HG03521 (cell line): ENCODE measurements around the gene CHDH.

Source experiments
- ATAC-seq: cut with Tn5 transposase; IDR thresholded peaks from one replicate; pipeline ENCODE4 v1.9.1; 2021; ENCODE audit warnings: mild to moderate bottlenecking, moderate library complexity; ENCODE audit not compliant: unreplicated experiment

CHDH gene

DNA sequence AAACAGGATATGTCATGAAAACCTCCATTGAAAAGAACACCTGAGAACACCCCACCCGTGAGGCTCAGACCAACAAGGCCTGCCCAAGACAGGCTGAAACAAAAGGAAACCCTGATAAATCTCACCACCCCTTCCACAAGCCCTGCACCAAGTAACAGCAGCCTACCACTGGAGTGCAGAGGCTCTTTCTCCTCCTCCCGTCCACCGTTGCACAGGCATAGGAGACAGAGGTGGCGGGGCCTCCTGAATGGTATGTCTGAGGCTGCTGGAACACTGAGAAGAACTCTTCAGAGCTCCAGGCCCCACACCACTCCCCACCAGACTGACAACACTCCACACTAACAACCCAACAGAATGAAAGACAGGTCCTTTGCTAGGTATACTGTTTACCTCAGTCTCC, 21.4 kb downstream of the CHDH start:
- no peak for ATAC-seq

DNA sequence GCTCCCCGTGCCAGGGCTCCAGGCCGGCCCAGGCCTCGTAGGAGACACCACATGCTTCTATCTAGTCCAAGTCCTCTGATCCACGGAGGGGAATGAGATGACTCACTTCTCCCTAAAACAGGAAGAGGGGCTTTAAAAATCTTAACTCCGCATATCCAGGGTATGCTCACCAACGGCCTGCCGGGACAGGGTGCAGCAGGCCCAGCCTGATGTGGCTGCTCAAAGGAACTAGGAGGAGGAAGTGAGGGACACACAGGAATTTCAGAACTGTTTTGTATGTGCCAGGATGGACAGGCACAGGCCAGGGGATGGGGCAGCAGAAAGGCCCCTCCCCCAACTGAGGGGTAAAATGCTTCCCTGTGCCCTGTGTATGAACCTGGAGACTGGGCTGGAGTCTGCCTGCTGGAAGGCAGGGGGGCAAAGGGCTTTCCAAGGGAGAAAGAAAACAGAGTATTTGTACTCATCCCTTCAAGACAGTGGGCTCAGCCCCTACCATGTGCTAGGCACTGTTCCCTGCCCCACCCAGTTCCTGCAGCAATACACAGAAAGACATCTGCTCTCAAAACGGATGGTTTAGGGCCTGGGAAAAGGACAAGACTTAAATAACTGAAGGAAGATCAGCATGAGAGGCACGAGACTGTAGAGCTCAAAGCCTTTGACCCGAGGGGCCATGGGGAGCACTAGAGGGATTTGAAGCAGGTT, 22.1 kb downstream of the CHDH start:
- ATAC-seq, result no peak

DNA sequence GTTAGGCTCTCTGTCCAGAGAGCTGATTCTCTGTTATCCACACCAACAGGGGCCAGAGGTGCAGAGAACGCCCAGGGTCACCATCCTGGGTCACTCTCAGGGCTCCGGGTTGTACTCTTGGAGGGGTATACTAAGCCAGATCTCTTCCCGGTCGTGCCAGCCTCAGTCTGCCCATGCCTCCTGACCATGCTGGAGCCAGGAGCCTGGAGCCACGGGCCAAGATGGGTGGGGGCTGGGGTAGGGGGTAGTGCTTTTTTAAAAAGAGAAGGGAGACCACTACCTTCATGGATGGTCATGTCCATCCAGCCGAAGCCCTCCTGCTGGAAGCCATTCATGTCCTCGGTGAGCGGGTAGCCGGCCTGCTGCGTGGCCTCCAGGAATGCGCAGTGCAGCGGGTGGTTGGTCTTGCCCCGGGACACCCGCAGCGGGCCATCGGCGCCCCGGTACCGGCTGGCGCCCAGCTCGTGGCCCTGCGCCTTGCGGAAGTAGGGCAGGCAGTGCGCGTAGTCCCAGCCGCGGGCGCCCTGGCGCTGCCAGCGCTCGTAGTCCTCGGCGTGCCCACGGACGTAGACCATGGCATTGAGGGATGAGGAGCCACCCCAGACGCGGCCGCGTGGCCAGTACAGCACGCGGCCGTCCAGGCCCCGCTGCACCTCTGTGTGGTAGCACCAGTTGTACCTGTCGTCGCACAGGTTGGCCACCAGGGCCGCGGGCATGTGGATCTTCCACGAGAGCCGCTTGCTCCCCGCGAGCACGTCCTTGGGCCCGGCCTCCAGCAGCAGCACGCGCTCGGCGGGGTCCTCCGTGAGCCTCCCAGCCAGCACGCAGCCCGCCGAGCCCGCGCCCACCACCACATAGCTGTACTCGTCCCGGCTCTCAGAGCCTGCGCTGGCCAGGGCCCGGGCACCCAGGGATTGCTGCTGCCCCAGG, 22.9 kb downstream of the CHDH start:
- no peak for ATAC-seq

DNA sequence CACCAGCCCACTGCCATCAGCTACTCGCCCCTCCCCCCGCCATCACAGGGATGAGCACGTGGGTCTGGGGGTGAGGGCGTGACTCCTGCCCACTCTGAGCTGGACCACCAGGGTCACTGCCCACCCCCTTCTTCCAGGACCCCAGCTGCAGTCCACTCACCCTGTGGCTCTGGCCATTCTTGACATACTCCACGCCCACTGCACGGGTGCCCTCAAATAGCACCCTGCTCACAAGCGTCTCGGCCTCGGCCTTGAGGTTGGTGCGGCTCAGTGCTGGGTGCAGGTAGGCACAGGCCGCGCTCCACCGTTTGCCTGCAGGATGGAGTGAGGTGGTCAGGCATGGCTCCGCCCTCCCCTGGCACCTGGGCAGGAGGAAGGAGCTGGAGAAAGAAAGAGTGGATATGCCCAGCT, 23.9 kb downstream of the CHDH start:
- no peak for ATAC-seq

DNA sequence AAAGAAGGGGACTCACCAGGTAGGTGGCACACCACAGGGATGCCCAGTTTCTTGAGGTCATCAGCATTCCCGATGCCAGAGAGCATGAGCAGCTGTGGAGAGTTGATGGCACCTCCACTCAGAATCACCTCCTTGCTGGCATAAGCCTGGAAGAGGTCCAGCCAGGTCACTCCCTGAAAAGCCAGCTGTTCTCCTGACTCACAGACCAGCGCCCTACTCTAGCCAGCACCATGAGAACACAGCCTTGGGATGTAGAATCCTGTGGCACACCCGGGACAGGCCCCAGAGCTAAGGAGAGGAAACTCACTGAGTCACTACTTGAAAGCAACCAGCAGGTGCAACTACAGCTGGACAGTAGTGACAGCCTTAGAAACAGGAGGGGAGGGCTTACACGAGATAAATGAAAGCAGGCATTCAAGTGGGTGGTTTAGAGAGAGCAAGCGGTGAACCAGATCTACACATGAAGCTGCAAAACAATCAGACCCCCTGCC, 24.5 kb downstream of the CHDH start:
- ATAC-seq, result no peak

DNA sequence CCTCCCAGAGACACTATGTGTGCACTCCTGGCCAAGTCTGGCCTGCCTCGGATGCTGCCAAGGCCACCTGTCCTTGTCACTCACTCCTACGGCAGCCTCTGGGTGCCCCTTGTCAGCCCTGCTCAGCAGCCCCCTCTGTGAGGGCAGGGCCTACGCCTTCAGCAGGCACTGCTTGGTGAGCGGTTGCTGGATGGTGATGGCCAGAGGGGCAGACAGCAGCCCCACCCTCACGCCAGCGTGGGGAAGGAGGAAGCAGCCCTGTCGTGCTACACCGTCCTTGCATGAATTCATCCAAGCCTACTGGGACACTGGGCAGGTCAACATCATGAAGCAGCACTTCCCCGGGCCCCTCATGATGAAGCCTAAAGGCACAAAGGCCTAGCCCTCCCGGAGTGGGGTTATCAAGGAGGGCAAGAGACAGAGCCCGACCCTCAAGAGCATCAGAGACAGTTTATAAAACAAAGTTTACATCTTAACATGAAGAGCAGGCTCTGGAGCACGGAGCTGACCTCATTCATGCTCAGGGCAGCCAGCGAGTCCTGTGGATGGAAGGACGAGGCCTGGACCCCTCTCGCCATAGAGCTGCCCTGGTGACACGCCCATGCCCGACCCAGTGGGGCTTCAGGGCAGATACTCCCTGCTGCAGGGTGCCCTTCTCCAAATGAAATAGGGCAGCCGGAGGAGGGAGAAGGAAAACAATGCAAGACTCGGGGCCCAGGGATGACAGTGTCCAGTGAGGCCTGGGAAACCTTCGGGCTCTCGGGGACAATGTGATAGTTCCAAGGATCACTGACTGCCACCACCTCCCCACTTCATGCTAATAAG, 25.3 kb downstream of the CHDH start:
- no peak for ATAC-seq

DNA sequence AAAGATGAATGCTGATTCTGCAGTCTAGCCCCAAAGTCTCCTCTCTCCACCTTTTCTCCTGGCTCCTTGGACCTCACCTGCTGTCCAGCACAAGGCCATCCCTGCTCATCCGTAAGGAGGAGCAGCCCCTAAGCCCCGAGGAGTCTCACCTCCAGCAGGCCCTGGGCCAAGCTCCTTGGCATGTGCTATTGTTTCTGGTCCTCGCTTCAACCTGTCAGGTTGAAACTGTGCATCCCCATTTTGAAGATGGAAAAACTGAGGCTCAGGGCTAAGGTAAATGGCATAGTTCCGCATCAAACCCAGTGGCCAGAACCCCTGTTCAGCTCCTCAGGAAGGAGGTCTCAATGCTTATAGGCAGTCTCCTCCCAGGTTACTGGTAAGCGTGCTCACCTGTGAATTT, 26.1 kb downstream of the CHDH start:
- no peak for ATAC-seq

DNA sequence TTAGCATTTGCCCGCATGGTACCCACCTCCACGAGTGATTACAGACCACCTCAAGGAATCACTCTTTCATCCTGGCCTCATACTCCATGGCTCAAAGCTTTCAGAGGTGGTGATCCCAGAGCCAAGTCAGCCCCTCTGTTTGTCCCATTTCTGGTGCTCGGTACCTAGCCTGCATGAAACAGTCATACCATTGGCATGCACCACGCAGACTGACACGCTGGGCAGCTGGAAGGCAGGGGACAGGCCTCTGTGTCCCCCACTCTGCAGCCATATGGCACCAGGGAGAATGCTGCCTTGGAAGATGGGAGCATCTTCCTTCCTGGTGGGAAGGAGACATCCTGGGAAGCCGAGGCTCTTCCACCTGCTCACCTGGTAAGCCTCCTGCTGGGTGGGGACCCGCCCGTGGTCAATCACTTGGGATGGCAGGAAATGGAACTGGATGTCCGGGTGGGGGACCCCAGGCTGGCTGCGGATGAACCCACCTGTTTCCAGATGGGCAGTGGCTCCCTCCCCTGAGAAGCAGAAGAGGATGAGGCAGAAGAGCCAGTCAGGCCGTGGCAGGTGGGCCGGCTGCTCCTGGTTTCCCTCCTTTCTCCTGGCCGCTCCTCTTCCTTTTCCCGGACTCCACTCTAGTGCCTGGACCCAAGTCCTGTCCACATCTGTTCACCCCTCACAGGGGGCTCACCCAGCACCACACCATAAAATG, 26.9 kb downstream of the CHDH start:
- no peak for ATAC-seq

DNA sequence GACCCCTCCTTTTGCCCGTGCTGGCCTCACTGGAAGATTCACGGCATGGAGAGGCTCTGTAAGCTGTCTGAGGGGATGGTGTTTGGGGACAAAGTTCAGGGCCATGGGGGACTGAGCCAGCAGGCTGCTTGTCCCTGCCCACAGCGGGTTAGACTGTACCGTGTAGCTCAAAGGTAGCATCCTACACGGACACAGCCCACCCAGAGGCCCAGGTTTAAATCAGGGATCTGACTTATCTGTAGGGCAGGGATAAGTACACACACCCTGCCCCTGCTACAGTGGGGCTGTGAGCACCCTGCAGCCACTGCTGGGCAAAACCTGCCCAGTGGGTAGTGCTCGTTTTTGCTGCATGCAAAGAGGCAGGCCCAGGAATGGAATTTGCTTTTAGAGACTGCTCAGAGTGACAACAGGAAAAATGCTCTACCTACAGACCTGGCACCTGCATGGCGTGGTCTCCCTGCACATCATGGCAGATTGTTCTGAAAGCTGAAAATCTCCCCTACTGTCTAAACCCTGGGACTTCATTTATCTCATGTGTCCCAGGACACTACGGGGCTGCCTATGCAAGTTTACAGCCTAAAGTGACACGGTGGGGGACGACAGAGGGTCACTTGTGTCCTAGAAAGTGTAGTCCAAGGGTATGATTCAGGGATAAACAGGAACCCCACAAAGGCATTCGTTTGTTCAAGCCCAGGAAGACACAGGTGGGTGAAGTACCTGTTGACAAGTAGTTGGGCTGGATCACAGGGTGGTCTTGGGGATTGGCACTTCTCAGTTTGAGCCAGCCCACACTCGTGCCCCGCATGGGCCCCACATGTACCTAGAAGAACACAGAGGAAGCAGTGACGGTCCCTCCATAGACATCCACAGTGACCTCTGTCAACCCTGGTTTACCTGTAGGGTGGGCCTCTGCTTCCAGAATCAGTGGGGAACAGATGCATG, 27.7 kb downstream of the CHDH start:
- no peak for ATAC-seq

DNA sequence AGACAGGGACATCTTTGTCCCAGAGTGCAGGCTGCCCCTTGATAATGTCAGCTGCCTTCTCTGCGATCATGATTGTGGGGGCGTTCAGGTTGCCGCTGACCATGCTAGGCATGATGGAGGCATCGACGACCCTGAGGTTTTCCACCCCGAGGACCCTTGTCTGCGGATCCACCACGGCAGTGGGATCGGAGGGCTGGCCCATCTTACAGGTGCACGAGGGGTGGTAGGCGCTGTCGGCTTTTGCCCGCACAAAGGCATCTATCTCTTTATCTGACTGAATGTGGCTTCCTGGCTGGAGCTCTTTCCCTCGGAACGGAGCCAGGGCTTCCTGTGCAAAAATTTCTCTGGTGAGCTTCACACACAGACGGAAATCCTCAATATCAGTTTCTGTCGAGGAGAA, 28.4 kb downstream of the CHDH start:
- no peak for ATAC-seq

DNA sequence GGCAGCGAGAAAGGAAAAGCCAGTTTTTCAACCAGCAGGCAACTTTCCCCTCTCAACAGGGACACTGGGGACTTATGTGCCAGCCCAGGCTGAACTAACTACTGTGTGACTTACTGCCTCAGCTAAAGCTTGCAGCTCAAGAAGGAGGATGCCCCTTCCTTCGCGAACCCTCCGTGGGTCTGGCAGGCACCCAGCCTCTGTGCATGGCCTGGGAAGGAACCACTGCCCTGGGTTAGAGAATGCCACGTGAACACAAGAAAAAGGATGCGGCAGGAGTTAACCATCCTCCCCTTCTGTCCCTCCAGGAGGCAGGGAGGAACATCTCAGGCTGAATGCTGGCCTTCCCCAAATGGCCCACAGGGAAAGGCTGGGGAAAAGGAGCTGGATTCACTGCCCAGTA, 29.0 kb downstream of the CHDH start:
- no peak for ATAC-seq

DNA sequence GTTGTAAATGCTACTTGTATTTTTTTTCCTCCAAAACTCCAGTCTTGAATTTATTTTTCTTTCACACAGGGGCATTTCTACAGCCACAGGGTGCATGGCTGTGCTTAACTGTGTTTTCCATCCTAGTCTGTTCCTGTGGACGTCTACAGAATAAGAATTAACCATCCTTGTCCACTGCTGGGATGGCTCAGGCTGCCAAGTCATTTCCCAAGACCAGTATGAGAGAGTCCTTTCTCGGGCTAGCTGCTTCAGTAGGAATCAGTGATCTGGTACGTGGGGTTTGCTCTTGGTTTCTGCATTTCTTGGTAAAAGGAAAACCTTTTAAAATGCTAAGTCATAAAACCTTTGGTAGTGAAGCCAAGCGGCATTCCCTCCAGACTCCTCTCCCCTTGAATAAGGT, 29.8 kb downstream of the CHDH start:
- no peak for ATAC-seq

DNA sequence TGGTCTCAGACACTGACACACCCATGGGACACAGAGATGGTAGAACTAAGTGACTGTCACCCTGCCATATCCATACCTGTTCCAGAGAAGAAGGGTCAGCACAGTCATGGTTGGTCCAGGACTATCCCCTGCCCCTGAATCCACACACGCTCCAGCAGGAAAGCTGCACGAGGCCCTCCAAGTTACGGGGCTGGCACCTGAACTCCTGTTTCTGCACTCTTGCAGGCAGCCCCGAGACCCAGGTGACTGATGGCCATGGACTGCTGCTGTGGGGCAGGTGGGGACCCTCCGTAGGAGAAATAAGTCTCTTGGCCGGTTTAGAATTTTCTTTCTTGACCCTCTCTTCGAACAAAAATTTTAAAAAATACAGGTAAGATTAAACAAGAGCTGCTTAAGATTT, 30.6 kb downstream of the CHDH start:
- ATAC-seq, result no peak

DNA sequence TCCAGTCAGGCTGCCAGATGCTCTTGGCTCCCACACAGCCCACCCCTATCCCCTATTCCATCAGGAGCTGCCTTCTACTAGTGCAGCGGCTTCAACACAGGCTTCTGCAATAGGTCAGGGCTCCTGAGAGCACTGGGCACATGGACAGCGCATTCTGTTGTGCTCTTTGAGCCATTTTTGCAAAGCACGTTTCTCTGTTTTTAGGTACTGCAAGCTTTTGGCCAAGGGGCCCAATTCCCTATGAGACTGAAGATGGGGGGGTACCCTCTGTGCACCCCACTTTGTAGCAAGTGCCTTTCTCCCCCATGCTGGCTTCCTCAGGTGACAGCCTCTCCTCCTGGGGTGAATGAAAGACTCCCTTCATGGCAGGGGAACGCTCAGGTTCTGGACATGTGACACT, 31.2 kb downstream of the CHDH start:
- no peak for ATAC-seq

DNA sequence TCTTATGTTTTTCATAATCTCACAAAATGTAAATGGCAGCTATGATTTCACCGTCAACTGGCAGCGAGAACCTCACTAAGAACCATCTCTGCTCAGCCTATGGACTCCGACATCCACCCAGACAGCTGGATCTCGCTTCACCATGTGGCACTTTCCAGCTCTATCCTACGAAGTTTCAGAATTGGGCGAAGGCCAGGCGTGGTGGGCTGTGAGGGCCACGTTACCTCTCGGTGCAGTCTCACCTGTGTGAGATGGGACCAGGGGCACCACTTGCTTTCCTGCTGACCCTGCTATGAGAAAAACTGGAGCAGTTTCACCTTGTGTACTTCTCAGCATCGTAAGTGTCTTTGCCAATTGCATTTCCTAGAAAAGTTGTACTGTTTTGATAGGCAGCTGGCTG, 32.3 kb downstream of the CHDH start:
- ATAC-seq, result no peak

DNA sequence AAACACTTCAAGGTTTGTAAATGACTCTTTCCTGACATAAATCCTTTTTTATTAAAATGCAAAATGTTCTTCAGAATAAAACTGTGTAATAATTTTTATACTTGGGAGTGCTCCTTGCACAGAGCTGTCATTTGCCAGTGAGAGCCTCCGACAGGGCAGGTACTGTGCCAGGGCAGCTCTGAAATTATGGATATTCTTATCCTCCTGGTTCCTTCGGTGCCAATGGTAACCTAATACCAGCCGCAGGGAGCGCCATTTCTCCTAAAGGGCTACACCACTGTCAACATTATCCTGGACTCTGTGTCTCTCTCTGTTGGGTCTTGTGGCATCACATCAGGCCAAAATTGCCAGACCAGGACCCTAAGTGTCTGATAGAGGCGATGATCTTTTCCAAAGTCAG, 33.0 kb downstream of the CHDH start:
- no peak for ATAC-seq

DNA sequence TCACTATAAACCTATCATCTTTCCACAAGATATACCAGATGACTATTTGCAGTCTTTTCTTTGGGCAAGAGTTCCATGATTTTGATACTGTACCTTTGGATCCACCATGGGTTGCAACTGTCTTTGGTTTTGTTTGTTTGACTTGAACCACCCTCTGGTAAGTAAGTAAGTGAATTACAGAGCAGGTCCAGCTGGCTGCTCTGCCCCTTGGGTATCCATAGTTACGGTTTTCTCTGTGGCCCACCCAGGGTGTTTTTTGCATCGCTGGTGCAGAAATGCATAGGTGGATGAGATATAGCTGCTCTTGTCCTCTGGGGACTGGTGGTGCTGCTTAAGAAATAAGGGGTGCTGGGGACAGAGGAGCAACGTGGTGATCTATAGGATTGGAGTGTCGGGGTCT, 33.8 kb downstream of the CHDH start:
- no peak for ATAC-seq

DNA sequence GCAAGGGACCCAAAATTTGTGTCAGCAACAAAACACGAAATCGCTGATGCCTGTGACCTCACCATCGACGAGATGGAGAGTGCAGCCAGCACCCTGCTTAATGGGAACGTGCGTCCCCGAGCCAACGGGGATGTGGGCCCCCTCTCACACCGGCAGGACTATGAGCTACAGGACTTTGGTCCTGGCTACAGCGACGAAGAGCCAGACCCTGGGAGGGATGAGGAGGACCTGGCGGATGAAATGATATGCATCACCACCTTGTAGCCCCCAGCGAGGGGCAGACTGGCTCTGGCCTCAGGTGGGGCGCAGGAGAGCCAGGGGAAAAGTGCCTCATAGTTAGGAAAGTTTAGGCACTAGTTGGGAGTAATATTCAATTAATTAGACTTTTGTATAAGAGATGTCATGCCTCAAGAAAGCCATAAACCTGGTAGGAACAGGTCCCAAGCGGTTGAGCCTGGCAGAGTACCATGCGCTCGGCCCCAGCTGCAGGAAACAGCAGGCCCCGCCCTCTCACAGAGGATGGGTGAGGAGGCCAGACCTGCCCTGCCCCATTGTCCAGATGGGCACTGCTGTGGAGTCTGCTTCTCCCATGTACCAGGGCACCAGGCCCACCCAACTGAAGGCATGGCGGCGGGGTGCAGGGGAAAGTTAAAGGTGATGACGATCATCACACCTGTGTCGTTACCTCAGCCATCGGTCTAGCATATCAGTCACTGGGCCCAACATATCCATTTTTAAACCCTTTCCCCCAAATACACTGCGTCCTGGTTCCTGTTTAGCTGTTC, 34.9 kb downstream of the CHDH start:
- ATAC-seq, result no peak
